ENCODE data around the gene SURF6.

SURF6 gene

GRCh38 chr9:133370685-133371084, 34.7 kb upstream of the SURF6 start:
- H3K4me1 ChIP-seq (ENCODE audit: control insufficient read depth in 1 of 2, insufficient read depth in 1 of 2, low read depth in 1 of 2, low read length in 1 of 2) = peaks cover 26 to 32% of the 10 kb centered on the region in 2 experiments
- no peak for TF ChIP-seq CTCF (IDR thresholded peaks at IDR 0.05)
- no peak overlapping the region for H3K4me3 ChIP-seq (ENCODE audit: low read depth in 1 of 2, low read length in 1 of 2)
- no peaks in the 10 kb centered on the region for H3K27me3 ChIP-seq
- no peaks in the 10 kb centered on the region for H3K9me3 ChIP-seq
- peaks cover 31% of the 10 kb centered on the region for H3K36me3 ChIP-seq
- H3K27ac ChIP-seq = peak overlapping the region; percentile 6

GRCh38 chr9:133369933-133370332, 33.9 kb upstream of the SURF6 start:
- Histone ChIP-seq H3K27me3 (no peaks in the 10 kb centered on the region), H3K4me3 (ENCODE audit: low read depth in 1 of 2, low read length in 1 of 2) (no peak overlapping the region), H3K4me1 (ENCODE audit: control insufficient read depth in 1 of 2, insufficient read depth in 1 of 2, low read depth in 1 of 2, low read length in 1 of 2) (peaks cover 20 to 27% of the 10 kb centered on the region in 2 experiments), H3K9me3 (no peaks in the 10 kb centered on the region), H3K36me3 (peaks cover 39% of the 10 kb centered on the region), H3K27ac (no peak overlapping the region)
- TF ChIP-seq CTCF (IDR thresholded peaks at IDR 0.05) = no peak

GRCh38 chr9:133369422-133369821, 33.4 kb upstream of the SURF6 start:
- Histone ChIP-seq H3K36me3 (peaks cover 44% of the 10 kb centered on the region), H3K4me1 (ENCODE audit: control insufficient read depth in 1 of 2, insufficient read depth in 1 of 2, low read depth in 1 of 2, low read length in 1 of 2) (peaks cover 15 to 22% of the 10 kb centered on the region in 2 experiments), H3K27me3 (no peaks in the 10 kb centered on the region), H3K4me3 (ENCODE audit: low read depth in 1 of 2, low read length in 1 of 2) (no peak overlapping the region), H3K27ac (no peak overlapping the region), H3K9me3 (no peaks in the 10 kb centered on the region)
- no peak for TF ChIP-seq CTCF (IDR thresholded peaks at IDR 0.05)

GRCh38 chr9:133368249-133368881, 32.4 kb upstream of the SURF6 start:
- Histone ChIP-seq H3K36me3 (peaks cover 54% of the 10 kb centered on the region), H3K4me3 (ENCODE audit: low read depth in 1 of 2, low read length in 1 of 2) (no peak overlapping the region), H3K9me3 (no peaks in the 10 kb centered on the region), H3K27ac (no peak overlapping the region), H3K27me3 (no peaks in the 10 kb centered on the region), H3K4me1 (ENCODE audit: control insufficient read depth in 1 of 2, insufficient read depth in 1 of 2, low read depth in 1 of 2, low read length in 1 of 2) (peaks cover 9 to 16% of the 10 kb centered on the region in 2 experiments)
- TF ChIP-seq CTCF (IDR thresholded peaks at IDR 0.05) = no peak

GRCh38 chr9:133367778-133368177, 31.8 kb upstream of the SURF6 start:
- no peak for TF ChIP-seq CTCF (IDR thresholded peaks at IDR 0.05)
- no peaks in the 10 kb centered on the region for H3K27me3 ChIP-seq
- H3K27ac ChIP-seq = no peak overlapping the region
- H3K4me1 ChIP-seq (ENCODE audit: control insufficient read depth in 1 of 2, insufficient read depth in 1 of 2, low read depth in 1 of 2, low read length in 1 of 2) = peaks cover 9 to 16% of the 10 kb centered on the region in 2 experiments
- H3K9me3 ChIP-seq = no peaks in the 10 kb centered on the region
- peaks cover 54% of the 10 kb centered on the region for H3K36me3 ChIP-seq
- H3K4me3 ChIP-seq (ENCODE audit: low read depth in 1 of 2, low read length in 1 of 2) = no peak overlapping the region
